Muscle of leg (tissue), 11 donors: Measurements from ENCODE around the gene MAPK9. TPM values are rescaled to one million over a fixed set of nuclear protein-coding genes. Genes with fewer than 3 reads are reported as not detected.

Source experiments
- DNase-seq: peaks from one replicate; pipeline ENCODE4 v3.0.0; 2013
- H3K27ac ChIP-seq: one replicate; pipeline ENCODE4 v1.5.1; 2013; ENCODE audit warnings: mild to moderate bottlenecking, low read length, control low read depth
- H3K27me3 ChIP-seq: one replicate; pipeline ENCODE4 v1.6.1; 2013; ENCODE audit warnings: low read length; ENCODE audit not compliant: control insufficient read depth, insufficient read depth
- H3K36me3 ChIP-seq: one replicate; pipeline ENCODE4 v1.6.1; 2013; ENCODE audit warnings: low read length; ENCODE audit not compliant: control insufficient read depth, insufficient read depth
- H3K4me1 ChIP-seq: one replicate; pipeline ENCODE4 v1.6.1; 2013; ENCODE audit warnings: low read length; ENCODE audit not compliant: control insufficient read depth, insufficient read depth
- H3K4me3 ChIP-seq: one replicate; pipeline ENCODE4 v1.5.1; 2013; ENCODE audit warnings: low read length, control low read depth
- H3K9me3 ChIP-seq: replicated peaks from 2 replicates; pipeline ENCODE4 v1.6.1; 2013; ENCODE audit warnings: low read depth, low read length; ENCODE audit not compliant: control insufficient read depth
- WGBS: methylation state at CpG from one replicate; pipeline ENCODE4 v1.1.5; 2013; ENCODE audit warnings: missing lambda C conversion rate; ENCODE audit not compliant: insufficient coverage; 5-methylcytosine and 5-hydroxymethylcytosine counted together
- polyA plus RNA-seq, 8 donors: library from polyadenylated mRNA; unstranded; fragments of 120-200 nt; gene quantifications; one replicate each; pipeline versions ENCODE4 v1.2.1 to v1.2.3, GENCODE V29; 2013; ENCODE audit warnings: inconsistent platforms in 1 of 8, low replicate concordance in 1 of 8; ENCODE audit not compliant: insufficient read length in 8 of 8, insufficient read depth in 1 of 8
- total RNA-seq: library from RNA; stranded (reverse); fragments of 120-200 nt; gene quantifications from one replicate; pipeline ENCODE4 v1.2.4, GENCODE V29; 2013

Gene MAPK9
- total and polyA plus RNA-seq, 9 donors = 21.1 to 32.1 (median 29.4) TPM

DNA sequence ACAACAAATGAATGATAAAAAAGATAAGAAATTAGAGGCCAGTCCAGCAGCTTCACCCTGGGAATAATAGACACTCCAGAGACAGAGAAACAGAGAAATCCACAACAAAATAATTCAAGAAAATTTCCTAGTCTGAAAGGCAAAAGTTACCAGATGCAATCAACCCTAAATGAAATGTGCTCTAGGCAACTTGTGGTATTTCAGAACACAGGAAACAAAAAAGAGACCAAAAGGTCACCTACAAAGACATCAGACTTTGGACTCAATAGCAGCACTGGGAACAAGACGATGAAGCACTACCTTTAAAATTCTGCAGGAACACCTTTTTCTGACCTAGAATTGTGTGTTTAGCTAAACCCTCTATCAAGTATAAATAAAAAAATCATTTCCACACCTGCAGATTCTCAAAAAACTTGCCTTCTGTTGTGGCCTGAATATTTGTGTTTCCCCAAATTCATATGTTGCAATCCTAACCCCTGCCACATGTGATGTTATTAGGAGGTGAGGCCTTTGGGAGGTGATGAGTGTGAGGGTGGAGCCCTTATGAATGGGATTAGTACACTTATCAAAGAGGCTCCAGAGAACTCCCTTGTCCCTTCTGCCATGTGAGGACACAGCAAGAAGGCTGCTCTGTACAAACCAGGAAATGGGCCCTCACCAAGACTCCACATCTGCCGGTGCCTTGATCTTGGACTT, 5.9 kb upstream of the MAPK9 start:
- no peak overlapping the region for H3K4me3 ChIP-seq
- peaks cover 16% of the 10 kb centered on the region for H3K4me1 ChIP-seq
- no peaks in the 10 kb centered on the region for H3K27me3 ChIP-seq
- WGBS = no CpG with 5 or more reads among the region's 2 CpGs
- no peaks in the 10 kb centered on the region for H3K9me3 ChIP-seq
- DNase-seq = no peak
- H3K36me3 ChIP-seq = peaks cover 2% of the 10 kb centered on the region
- H3K27ac ChIP-seq = no peak overlapping the region

DNA sequence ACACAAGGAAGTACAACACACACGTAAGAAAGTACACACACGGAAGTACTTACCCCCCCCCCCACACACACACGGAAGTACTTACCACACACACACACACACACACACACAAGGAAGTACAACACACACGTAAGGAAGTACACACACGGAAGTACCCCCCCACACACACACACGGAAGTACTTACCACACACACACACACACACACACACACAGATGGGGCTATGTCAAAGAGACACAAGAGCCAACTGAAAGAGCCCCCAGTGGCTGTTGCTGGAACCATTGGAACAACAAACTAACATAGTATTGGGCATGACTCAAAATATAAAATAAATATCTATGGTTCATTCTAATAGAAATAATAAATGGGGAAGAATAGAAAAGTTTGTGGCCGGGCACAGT, 4.9 kb upstream of the MAPK9 start:
- Histone ChIP-seq H3K9me3 (no peaks in the 10 kb centered on the region), H3K27ac (no peak overlapping the region), H3K36me3 (no peaks in the 10 kb centered on the region), H3K4me3 (no peak overlapping the region), H3K4me1 (peaks cover 18% of the 10 kb centered on the region), H3K27me3 (no peaks in the 10 kb centered on the region)
- no peak for DNase-seq
- WGBS = no CpG with 5 or more reads among the region's 7 CpGs

DNA sequence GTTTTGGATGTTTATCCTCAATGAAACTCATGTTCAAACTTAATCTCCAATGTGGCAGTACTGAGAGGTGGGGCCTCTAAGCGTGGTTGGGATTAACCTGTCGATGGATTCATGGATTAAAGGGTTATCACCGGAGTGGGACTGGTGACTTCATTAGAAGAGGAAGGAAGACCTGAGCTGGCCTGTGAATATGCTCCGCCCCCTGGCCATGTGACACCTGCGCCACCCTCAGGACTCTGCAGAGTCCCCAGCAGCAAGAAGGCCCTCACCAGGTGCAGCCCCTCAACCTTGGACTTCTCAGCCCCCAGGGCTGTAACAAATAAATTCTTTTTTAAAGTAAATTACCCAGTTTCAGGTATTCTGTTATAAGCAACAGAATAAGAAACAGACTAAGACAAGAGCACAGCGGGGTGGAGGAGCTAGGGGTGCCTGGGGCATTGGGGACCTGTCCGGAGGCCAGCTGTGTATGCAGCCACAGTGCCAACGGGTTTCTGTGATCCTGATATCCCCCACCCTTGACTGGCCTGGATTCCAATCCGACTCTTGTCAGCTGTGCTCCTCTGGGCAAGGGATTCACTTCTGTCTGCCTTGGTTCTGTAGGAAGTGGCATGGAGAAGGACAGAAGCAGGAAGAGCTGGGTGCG, 3.2 kb upstream of the MAPK9 start:
- WGBS = 73% methylated on average over 3 of the region's 10 CpGs
- Histone ChIP-seq H3K4me1 (peaks cover 24% of the 10 kb centered on the region), H3K27ac (no peak overlapping the region), H3K27me3 (no peaks in the 10 kb centered on the region), H3K36me3 (no peaks in the 10 kb centered on the region), H3K4me3 (no peak overlapping the region), H3K9me3 (no peaks in the 10 kb centered on the region)
- DNase-seq = no peak

- no peaks in the 10 kb centered on the region for H3K27me3 ChIP-seq
- no peak overlapping the region for H3K4me3 ChIP-seq
- 89% methylated on average over 6 of the region's 7 CpGs for WGBS
- H3K36me3 ChIP-seq = no peaks in the 10 kb centered on the region
- H3K4me1 ChIP-seq = peaks cover 25% of the 10 kb centered on the region
- no peak for DNase-seq
- H3K9me3 ChIP-seq = no peaks in the 10 kb centered on the region
- H3K27ac ChIP-seq = no peak overlapping the region
Observed at GRCh38 chr5:180294411-180294810, 2.5 kb upstream of the MAPK9 start.

- no peaks in the 10 kb centered on the region for H3K9me3 ChIP-seq
- H3K36me3 ChIP-seq = no peaks in the 10 kb centered on the region
- peaks cover 25% of the 10 kb centered on the region for H3K4me1 ChIP-seq
- H3K27me3 ChIP-seq = no peaks in the 10 kb centered on the region
- peak overlapping the region; percentile 56 for H3K4me3 ChIP-seq
- H3K27ac ChIP-seq = no peak overlapping the region
- no peak for DNase-seq
- WGBS = under 1% methylated on average over 59 of the region's 68 CpGs
Observed at GRCh38 chr5:180291234-180291940, 496 bp downstream of the MAPK9 start.

GRCh38 chr5:180290568-180291233, 1.2 kb downstream of the MAPK9 start:
- no peak for DNase-seq
- WGBS = 19% methylated on average over 9 of the region's 13 CpGs
- peak overlapping the region; percentile 56 for H3K4me3 ChIP-seq
- peaks cover 20% of the 10 kb centered on the region for H3K4me1 ChIP-seq
- H3K27ac ChIP-seq = no peak overlapping the region
- H3K9me3 ChIP-seq = no peaks in the 10 kb centered on the region
- H3K36me3 ChIP-seq = no peaks in the 10 kb centered on the region
- no peaks in the 10 kb centered on the region for H3K27me3 ChIP-seq

- Histone ChIP-seq H3K27me3 (no peaks in the 10 kb centered on the region), H3K4me3 (no peak overlapping the region), H3K36me3 (no peaks in the 10 kb centered on the region), H3K27ac (no peak overlapping the region), H3K9me3 (no peaks in the 10 kb centered on the region), H3K4me1 (peaks cover 18% of the 10 kb centered on the region)
- DNase-seq = no peak
- 87% methylated on average over 5 of the region's 5 CpGs for WGBS
Observed at GRCh38 chr5:180289966-180290365, 1.9 kb downstream of the MAPK9 start.

GRCh38 chr5:180289433-180289832, 2.5 kb downstream of the MAPK9 start:
- H3K27me3 ChIP-seq = no peaks in the 10 kb centered on the region
- no peak for DNase-seq
- H3K36me3 ChIP-seq = no peaks in the 10 kb centered on the region
- H3K27ac ChIP-seq = no peak overlapping the region
- no peak overlapping the region for H3K4me3 ChIP-seq
- no peaks in the 10 kb centered on the region for H3K9me3 ChIP-seq
- WGBS = 65% methylated on average over 3 of the region's 3 CpGs
- H3K4me1 ChIP-seq = peaks cover 18% of the 10 kb centered on the region

DNA sequence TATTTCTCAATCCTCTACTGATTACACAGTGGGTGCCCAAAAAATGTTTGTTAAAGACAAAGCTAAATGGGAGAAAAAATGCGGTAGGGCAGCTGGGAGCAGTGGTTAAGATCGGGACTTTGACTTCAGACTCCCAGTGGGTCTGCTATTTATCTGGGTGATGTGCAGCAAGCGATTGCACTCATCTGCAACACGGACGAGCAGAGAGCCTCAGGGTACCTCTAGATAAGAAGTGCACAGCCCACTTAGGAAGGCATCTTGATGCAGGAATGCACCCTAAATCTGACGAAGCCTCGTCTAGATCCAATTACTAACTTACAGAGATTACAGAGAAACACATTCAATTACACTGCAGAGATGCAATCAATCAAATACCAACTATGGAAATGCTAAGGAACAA, 4.0 kb downstream of the MAPK9 start:
- H3K9me3 ChIP-seq = no peaks in the 10 kb centered on the region
- DNase-seq = no peak
- WGBS = 74% methylated on average over 6 of the region's 7 CpGs
- H3K27me3 ChIP-seq = no peaks in the 10 kb centered on the region
- H3K4me1 ChIP-seq = peaks cover 16% of the 10 kb centered on the region
- H3K4me3 ChIP-seq = no peak overlapping the region
- H3K27ac ChIP-seq = no peak overlapping the region
- no peaks in the 10 kb centered on the region for H3K36me3 ChIP-seq

- no peaks in the 10 kb centered on the region for H3K27me3 ChIP-seq
- 77% methylated on average over 1 of the region's 2 CpGs for WGBS
- DNase-seq = no peak
Observed at GRCh38 chr5:180287404-180287803, 4.5 kb downstream of the MAPK9 start.

More at GRCh38 chr5:180287404-180287803, 4.5 kb downstream of the MAPK9 start:
- Histone ChIP-seq H3K4me1 (peaks cover 17% of the 10 kb centered on the region), H3K4me3 (no peak overlapping the region), H3K27ac (no peak overlapping the region), H3K36me3 (no peaks in the 10 kb centered on the region), H3K9me3 (no peaks in the 10 kb centered on the region)
